HepG2 (cell line): Measurements from ENCODE around the gene KIF15. TPM values are rescaled to one million over a fixed set of nuclear protein-coding genes. Genes with fewer than 3 reads are reported as not detected.
A peak's percentile ranks its signal among the peaks of the same experiment; 100 is the strongest.

Experiments used
- ASH2L ChIP-seq: fragments of 300-600, 200-600 bp; sonication (generic); IDR thresholded peaks from 2 replicates; pipeline ENCODE4 v1.7.0; 2017; ENCODE audit warnings: low read depth, mild to moderate bottlenecking, moderate library complexity, mixed read lengths, low read length; ENCODE audit not compliant: insufficient read length
- CCAR2 ChIP-seq: fragments of 200-400 bp; formaldehyde crosslinking; optimal IDR thresholded peaks from 2 replicates; pipeline ENCODE3; 2018; ENCODE audit warnings: low read depth, mild to moderate bottlenecking, low read length, moderate library complexity
- CTCF ChIP-seq: sonication (generic); formaldehyde crosslinking; IDR thresholded peaks from 2 replicates; pipeline ENCODE4 v1.5.0; 2020; ENCODE audit warnings: mild to moderate bottlenecking, missing genetic modification reagents, moderate library complexity
- KDM5A ChIP-seq: fragments of 200-600 bp; sonication (generic); IDR thresholded peaks from 2 replicates; pipeline ENCODE4 v1.7.0; 2018; ENCODE audit warnings: antibody characterized with exemption, mild to moderate bottlenecking, low read length, borderline replicate concordance
- KLF11 ChIP-seq: IDR thresholded peaks from 2 replicates; pipeline ENCODE4 v1.6.1; 2016; ENCODE audit warnings: missing compliant biosample characterization
- LCORL ChIP-seq, 2 experiments: fragments of 450-650 bp in 1 of 2; sonication (generic) in 1 of 2; formaldehyde crosslinking in 1 of 2; IDR thresholded peaks; 2 replicates each; pipeline versions ENCODE4 v1.5.0 to v1.6.1; 2017 to 2020; ENCODE audit warnings: antibody characterized with exemption in 1 of 2, missing genetic modification reagents in 1 of 2
- MED1 ChIP-seq: sonication (generic); formaldehyde crosslinking; IDR thresholded peaks from 2 replicates; pipeline ENCODE4 v1.4.0; 2020; ENCODE audit warnings: missing genetic modification reagents
- NCOA1 ChIP-seq: sonication (generic); formaldehyde crosslinking; IDR thresholded peaks from 2 replicates; pipeline ENCODE4 v1.9.0; 2021; ENCODE audit warnings: missing genetic modification reagents
- SMYD3 ChIP-seq: sonication (generic); formaldehyde crosslinking; IDR thresholded peaks from 2 replicates; pipeline ENCODE4 v1.8.1; 2023; ENCODE audit warnings: mild to moderate bottlenecking, missing genetic modification reagents
- TCF12 ChIP-seq, 2 experiments: fragments of 450-650 bp in 1 of 2; sonication (generic) in 1 of 2; formaldehyde crosslinking in 1 of 2; IDR thresholded peaks; 2 replicates each; pipeline versions ENCODE4 v1.6.1 to v1.8.0; 2017 to 2022; ENCODE audit warnings: antibody characterized with exemption in 1 of 2, mild to moderate bottlenecking in 1 of 2, missing genetic modification reagents in 1 of 2, moderate library complexity in 1 of 2
- ZFP91 ChIP-seq: sonication (generic); formaldehyde crosslinking; IDR thresholded peaks from 2 replicates; pipeline ENCODE4 v1.9.0; 2022; ENCODE audit warnings: missing genetic modification reagents, mild to moderate bottlenecking, borderline replicate concordance
- ZNF256 ChIP-seq: sonication (generic); formaldehyde crosslinking; conservative IDR thresholded peaks from 2 replicates; pipeline ENCODE4 v1.4.0; 2020; ENCODE audit warnings: missing genetic modification reagents
- ZNF326 ChIP-seq: sonication (generic); formaldehyde crosslinking; IDR thresholded peaks from 2 replicates; pipeline ENCODE4 v1.4.0; 2020; ENCODE audit warnings: missing genetic modification reagents, borderline replicate concordance
- ZNF770 ChIP-seq: sonication (generic); formaldehyde crosslinking; IDR thresholded peaks from 2 replicates; pipeline ENCODE4 v1.5.0; 2020; ENCODE audit warnings: mild to moderate bottlenecking, missing genetic modification reagents
- ZSCAN9 ChIP-seq: IDR thresholded peaks from 2 replicates; pipeline ENCODE4 v1.6.1; 2016; ENCODE audit warnings: borderline replicate concordance
- polyA plus RNA-seq, 8 experiments: library from polyadenylated mRNA; depleted of rRNA in 3 of 8; stranded (reverse) in 7 of 8; unstranded in 1 of 8; fragments of >200 nt; fragmentation: Illumina TruSeq in 4 of 8; extraction: Trizol in 4 of 8; gene quantifications; 2 replicates each; pipeline versions ENCODE4 v1.2.1 to v1.2.3, GENCODE V29; 2011 to 2016; ENCODE audit warnings: low read depth in 4 of 8, missing spikeins in 1 of 8, mixed read lengths in 1 of 8; ENCODE audit not compliant: insufficient read depth in 1 of 8
- total RNA-seq, 5 experiments: library from RNA; depleted of rRNA; stranded (reverse); fragments of >200 nt; fragmentation: Illumina TruSeq; extraction: Trizol; gene quantifications; 2 replicates each; pipeline ENCODE4 v1.2.3, GENCODE V29; 2016; ENCODE audit warnings: low read depth in 1 of 5
- TF ChIP-seq, protein P1 (sequence below): sonication (generic); formaldehyde crosslinking; IDR thresholded peaks from 2 replicates; pipeline ENCODE4 v1.4.0; 2020; ENCODE audit warnings: missing genetic modification reagents
- TF ChIP-seq, protein P2 (sequence below): IDR thresholded peaks from 2 replicates; pipeline ENCODE4 v1.6.1; 2012; ENCODE audit warnings: inconsistent platforms

KIF15 gene
- total and polyA plus RNA-seq, 2 of the 13 experiments (the other 11 are each of a cell fraction or from before 2014, with no cell fraction given), result 4.8 to 33.8 TPM

- TF ChIP-seq NCOA1 (no peak), CCAR2 (no peak), ZSCAN9 (no peak), TCF12 (IDR thresholded peaks at IDR 0.05) (no peak), TCF12 (CRISPR knock-in tag; IDR thresholded peaks at IDR 0.05) (no peak; the same call in 1 of the 2 replicates), ZNF256 (no peak), MED1 (CRISPR knock-in tag) (peak; percentile 20; the same call in 1 of the 2 replicates), ZNF326 (CRISPR knock-in tag) (no peak), ZFP91 (peak; percentile 63), SMYD3 (no peak), ZNF770 (peak; percentile 52), CTCF (CRISPR knock-in tag) (peak; percentile 63), KLF11 (no peak), LCORL (IDR thresholded peaks at IDR 0.05) (no peak), LCORL (CRISPR knock-in tag; IDR thresholded peaks at IDR 0.05) (no peak), KDM5A (no peak; the same call in 1 of the 2 replicates), ASH2L (no peak)
- TF ChIP-seq, protein P1, sequence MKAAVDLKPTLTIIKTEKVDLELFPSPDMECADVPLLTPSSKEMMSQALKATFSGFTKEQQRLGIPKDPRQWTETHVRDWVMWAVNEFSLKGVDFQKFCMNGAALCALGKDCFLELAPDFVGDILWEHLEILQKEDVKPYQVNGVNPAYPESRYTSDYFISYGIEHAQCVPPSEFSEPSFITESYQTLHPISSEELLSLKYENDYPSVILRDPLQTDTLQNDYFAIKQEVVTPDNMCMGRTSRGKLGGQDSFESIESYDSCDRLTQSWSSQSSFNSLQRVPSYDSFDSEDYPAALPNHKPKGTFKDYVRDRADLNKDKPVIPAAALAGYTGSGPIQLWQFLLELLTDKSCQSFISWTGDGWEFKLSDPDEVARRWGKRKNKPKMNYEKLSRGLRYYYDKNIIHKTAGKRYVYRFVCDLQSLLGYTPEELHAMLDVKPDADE, result no peak
- TF ChIP-seq, protein P2, sequence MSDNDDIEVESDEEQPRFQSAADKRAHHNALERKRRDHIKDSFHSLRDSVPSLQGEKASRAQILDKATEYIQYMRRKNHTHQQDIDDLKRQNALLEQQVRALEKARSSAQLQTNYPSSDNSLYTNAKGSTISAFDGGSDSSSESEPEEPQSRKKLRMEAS, result peak; percentile 90
Observed at GRCh38 chr3:44861412-44862225, 100.0 kb downstream of the KIF15 start, which contains the start of gene TMEM42 (continued).
